Activated T-cell treated with anti-CD3 and anti-CD28 coated beads for 48 hours (primary cell): Measurements from ENCODE around the gene DYRK1A.

ENCODE experiments used
- DNase-seq: peaks from one replicate; pipeline ENCODE4 v3.0.0-alpha.2; 2020; ENCODE audit warnings: low read depth

DYRK1A gene

DNA sequence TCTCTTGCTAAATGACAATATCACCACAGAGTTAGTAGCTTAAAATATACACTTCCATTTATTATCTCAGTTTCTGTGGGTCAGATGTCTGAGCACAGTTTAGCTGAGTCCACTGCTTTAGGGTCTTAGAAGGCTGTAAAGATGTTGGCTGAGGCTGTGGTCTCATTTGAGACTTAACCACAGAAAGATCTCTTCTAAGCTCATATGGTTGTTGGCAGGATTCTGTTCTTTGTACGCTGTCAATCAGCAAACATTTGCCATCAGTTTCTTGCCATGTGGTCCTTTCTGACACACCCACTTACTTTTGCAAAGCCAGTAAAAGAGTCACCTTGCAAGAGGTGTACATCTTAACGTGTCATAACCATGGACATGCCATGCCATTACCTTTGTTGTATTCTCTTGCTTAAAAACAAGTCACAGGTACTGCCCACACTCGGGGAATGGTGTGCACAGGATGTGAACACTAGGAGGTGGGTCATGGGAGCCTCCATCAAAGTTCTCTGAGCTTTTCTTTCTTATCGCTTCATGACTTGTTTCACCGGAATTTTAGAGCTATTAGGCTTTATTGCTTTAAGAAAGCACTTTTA lies 18.7 kb downstream of the DYRK1A start:
- no peak for DNase-seq

- no peak for DNase-seq
These were observed 19.6 kb downstream of the DYRK1A start for GRCh38 chr21:37386151-37386550.

DNA sequence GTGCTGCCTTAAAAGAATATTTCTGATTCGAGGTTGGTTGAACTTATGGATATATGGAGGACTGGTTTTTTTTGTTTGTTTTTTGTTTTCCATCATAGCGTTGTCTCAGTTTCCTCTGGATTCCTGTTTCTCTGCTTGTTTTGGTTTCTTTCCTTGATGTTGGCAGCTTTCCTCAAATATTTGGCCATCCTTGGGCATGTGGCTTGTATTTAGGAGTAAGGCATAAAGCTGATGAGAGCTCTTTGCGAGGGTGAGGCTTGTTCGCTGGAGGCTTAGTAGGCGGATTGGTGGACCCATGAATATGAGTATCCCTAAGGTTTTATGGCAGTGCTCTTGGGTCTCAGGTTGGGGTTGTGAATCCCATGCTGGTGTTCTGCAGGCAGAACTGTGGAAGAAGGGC lies 22.9 kb downstream of the DYRK1A start:
- DNase-seq: no peak

- no peak for DNase-seq
These were observed 25.1 kb downstream of the DYRK1A start for GRCh38 chr21:37391666-37392065.

DNA sequence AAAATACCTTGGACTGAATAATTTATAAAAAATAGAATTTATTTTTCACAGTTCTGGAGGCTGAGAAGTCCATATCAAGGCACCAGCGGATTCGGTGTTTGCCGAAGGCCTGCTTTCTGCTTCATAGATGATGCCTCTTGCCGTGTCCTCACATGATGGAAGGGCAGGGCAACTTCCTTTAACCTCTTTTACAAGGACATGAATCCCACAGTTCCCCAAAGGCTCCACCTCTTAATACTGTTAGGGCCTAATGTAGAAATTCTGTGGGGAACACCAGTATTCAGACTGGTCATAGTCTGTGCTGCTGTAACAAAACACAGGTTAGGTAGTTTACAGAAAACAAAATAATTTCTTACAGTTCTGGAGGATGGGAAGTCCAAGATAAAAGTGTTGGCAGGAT lies 25.9 kb downstream of the DYRK1A start:
- no peak for DNase-seq

GRCh38 chr21:37393030-37393429 lies 26.5 kb downstream of the DYRK1A start:
- no peak for DNase-seq

- no peak for DNase-seq
These were observed 27.2 kb downstream of the DYRK1A start for GRCh38 chr21:37393786-37394185.

GRCh38 chr21:37395961-37396360 lies 29.4 kb downstream of the DYRK1A start:
- no peak for DNase-seq

GRCh38 chr21:37396855-37397254 lies 30.3 kb downstream of the DYRK1A start:
- no peak for DNase-seq

- DNase-seq: no peak
These were observed 32.1 kb downstream of the DYRK1A start for GRCh38 chr21:37398697-37399096.

DNA sequence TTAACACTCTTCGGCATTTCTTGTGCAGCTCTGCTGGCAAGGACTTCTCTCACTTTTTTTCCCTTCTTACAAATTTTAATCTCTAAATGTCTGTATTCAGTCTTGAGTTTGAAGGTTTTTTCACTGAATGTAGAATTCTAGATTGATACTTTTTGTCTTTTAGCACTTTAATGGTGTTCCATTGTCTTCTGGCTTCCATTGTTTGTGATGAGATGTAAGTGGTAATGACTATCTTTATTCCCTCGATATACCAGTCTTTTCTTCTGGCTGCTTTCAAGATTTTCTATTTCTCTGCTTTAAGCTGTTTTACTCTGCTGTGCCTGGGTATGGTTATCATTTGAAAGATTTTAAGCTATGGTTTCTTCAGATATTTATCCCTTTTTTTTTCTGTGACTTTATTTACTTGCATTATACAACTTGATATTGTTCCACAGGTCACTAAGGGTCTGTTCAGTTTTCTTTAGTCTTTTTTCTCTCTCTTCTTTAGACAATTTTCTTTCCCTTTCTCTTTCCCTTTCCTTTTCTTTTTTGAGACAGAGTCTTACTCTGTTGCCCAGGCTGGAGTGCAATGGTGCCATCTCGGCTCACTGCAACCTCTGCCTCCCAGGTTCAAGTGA lies 35.8 kb downstream of the DYRK1A start:
- DNase-seq: no peak

- no peak for DNase-seq
These were observed 39.1 kb downstream of the DYRK1A start for GRCh38 chr21:37405629-37406028.

- DNase-seq: no peak
These were observed 41.3 kb downstream of the DYRK1A start for GRCh38 chr21:37407719-37408420.

GRCh38 chr21:37408464-37409193 lies 42.1 kb downstream of the DYRK1A start:
- DNase-seq: no peak

DNA sequence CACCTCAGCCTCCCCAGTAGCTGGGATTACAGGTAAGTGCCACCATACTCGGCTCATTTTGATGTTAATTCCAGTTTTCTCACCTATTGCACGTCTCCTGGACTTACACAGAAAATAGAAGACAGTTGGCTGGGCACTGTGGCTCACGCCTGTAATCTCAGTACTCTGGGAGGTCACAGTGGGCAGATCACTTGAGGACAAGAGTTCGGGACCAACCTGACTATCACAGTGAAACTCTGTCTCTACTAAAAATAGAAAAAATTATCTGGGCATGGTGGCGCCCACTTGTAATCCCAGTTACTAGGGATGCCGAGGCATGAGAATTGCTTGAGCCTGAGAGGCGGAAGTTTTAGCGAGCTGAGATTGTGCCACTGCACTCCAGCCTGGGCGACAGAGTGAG lies 44.1 kb downstream of the DYRK1A start:
- no peak for DNase-seq

DNA sequence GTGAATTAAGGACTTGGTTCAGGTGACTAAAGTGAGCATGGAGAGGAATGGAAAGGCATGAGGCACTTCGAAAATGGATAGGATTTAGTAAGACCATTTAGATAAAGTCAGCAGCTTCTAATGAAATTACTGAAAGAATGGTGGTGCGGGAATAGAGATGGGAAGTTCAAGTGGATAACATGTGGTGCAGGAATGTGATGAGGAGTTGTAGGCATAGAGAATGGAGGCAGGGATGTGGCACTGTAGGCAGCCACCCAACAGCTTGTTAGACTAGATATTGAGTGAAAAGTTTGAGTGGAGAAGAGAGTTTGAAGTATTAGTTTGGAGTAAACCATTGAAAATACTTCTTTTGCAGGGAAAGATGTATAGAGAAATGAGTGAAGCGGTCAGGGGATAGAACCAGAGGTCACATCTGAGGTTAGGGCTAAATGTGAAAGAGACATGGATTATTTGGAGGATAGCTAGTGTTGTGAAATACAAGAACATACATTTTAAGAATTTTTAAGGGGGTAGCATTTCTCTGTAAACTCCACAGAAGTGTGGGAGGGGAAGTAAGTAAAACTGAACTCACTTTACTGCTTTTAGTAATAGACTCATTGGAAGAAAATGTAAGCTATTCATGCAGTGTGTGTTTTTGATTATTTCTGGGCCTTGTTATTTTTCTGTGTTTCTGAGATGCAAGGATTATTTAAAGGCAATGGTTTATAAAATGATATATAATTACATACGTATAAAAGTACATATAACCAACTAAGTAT lies 46.2 kb downstream of the DYRK1A start:
- DNase-seq: no peak

GRCh38 chr21:37413553-37414291 lies 47.1 kb downstream of the DYRK1A start:
- DNase-seq: no peak

GRCh38 chr21:37414292-37415253 lies 48.0 kb downstream of the DYRK1A start:
- DNase-seq: no peak

DNA sequence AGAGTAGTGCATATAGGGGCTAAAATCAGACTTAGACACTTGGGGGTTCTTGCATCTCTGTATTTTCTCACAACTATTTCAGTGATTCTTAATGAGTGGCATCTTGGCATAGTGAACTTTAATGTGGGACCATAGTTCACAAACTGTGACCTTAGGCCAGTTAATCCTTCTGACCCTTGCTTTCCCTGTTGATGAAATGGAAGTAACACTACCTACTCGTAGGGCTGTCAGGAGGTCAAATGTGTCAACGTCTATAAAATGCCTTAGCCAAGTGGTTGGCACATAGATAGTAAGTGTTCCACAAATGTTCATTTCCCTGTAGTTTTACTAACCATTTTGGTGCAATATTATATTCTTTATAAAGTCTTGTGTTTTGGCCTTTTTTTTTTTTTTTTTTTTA lies 49.4 kb downstream of the DYRK1A start:
- DNase-seq: no peak

GRCh38 chr21:37416914-37417313 lies 50.3 kb downstream of the DYRK1A start:
- DNase-seq: no peak
